GM19035 (cell line): Measurements from ENCODE around the gene PSPC1.

Experiments
- ATAC-seq: cut with Tn5 transposase; IDR thresholded peaks from one replicate; pipeline ENCODE4 v1.9.1; 2021; ENCODE audit not compliant: unreplicated experiment

PSPC1 gene

GRCh38 chr13:19673473-19674430 is 109.0 kb downstream of the PSPC1 start:
- no peak for ATAC-seq

DNA sequence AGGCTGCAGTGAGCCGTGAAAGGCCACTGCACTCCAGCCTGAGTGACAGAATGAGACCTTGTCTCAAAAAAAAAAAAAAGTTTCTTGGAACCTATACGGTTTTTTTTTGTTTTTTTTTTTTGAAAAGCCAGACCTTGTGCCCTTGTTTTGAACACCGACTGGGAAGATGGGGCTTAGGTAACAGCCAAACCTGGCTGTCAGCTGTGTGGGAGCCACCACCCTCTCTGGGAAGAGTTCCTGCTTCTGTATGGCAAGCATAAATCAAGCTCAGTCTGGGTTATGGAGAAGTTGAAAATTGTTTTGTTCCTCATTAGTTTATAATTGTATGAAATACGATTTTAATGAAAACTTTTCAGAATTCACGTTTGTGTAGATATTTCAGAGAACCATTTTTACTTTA is 109.8 kb downstream of the PSPC1 start:
- no peak for ATAC-seq

DNA sequence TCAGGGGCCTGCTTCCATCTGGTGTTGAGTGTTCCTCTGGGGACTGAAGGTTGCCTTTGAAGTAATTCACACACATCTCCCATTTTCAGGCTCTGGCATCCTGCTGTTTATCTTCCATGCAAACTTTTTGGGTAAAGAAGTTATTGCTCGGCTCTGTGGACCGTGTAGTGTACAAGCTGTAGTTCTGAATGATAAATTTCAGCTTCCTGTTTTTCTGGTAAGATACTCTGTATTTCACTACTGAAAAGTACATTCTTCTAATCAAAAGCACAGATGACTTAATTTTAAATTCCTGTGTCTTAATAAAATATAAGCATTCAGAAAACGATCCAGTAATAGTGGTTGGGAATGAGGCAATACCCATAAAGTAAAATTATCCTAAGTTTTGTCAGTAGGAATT is 112.6 kb downstream of the PSPC1 start:
- ATAC-seq: no peak

GRCh38 chr13:19668778-19669177 is 114.0 kb downstream of the PSPC1 start:
- ATAC-seq: no peak

DNA sequence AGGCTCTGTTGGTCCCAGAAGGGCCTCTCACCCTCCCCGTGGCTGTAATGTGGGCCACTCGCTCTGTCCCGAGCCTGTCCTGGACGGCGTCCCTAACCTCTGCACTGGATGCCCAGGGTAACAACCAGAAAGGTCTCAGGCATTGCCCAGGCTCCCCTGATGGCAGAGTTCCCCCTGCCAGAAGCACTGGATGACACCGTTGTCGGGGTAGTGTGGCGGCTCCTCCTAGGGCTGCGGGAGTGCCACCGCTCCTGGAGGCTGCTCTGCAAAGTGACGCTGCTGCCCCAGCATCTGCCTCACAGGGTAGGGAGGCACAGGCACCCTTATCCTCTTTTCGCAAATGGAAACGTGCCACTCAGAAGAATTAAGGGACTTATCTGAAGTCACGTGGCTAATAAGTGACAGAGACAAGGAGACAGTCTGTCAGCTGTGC is 117.3 kb downstream of the PSPC1 start:
- no peak for ATAC-seq

DNA sequence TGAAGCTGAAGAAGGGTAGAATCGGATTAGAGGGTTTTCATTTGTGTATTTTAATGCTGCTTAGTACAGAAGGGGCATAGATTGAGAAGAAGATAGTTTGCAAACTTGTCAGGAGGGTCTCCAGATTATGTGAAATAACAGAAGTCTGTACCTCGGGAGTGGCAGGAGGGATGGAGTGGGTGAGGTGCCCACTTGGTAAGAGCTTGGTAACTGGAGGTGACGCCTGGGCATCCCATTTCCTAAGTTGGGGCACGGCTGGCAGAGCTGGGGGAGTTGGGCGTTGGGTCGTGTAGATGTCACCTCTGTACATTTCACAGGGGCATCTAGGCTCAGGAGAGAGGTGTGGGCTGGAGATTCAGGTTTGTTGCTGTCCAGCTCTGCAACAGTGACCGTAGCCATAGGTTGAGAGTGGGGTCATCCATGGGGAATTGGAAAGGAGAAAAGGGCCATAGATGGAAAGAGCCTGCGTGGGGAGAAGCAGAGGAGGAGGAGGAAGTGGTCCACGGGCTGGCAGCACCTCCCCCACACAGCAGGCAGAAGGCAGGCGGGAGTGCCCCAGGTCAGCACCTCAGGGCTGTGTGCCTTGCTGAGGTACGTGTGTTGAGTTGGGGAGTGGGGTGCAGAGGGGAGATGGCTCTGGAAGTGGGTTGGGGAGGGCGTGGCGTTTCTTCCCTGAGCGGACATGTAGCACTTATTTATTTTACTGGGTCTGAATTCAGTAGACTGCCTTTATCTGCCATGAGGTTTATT is 118.1 kb downstream of the PSPC1 start:
- ATAC-seq: no peak

DNA sequence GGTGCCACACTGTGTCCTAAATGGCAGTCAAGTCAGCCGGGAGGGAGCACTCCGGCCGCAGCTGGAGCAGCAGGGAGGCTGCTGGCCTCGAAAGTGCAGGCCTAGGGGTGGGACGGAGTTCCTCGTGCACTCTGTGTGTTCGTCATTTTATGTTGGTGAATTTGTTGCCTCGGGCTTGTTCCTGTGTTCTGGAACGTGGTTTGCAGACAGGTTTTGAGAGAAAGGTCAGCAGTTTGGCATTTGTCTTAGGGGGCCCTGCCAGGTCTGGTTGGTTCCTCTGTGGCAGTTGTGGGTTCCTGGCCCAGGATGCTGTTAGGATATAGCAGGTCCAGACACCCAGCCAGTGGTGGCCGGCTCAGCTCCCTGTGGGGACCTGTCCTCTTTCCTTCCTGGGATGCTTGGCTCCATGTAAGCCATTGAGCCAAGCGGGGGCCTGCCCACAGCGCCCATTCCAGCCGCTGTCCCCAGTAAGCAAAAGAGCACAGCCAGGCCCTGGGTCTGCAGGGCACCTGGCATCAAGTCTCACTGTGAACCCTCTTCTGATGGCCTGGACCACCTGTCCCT is 119.2 kb downstream of the PSPC1 start:
- no peak for ATAC-seq

DNA sequence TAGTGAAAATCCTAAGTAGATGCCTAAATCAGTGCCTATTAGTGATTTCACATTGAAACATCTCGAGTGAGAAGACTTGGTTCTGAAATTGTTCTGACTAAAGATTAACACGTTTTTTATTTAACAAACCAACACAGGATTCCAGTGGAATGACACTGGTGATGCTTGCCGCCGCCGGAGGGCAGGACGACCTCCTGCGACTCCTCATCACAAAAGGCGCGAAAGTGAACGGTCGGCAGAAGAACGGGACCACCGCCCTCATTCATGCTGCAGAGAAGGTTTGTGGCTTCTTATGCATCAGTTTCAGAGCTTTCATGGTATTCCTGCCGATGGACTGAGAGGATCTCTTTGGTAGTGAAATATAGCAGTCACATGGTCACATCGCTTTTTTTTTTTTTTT is 121.2 kb downstream of the PSPC1 start:
- no peak for ATAC-seq

- ATAC-seq: no peak
These were observed 121.6 kb downstream of the PSPC1 start for GRCh38 chr13:19661126-19661525.

DNA sequence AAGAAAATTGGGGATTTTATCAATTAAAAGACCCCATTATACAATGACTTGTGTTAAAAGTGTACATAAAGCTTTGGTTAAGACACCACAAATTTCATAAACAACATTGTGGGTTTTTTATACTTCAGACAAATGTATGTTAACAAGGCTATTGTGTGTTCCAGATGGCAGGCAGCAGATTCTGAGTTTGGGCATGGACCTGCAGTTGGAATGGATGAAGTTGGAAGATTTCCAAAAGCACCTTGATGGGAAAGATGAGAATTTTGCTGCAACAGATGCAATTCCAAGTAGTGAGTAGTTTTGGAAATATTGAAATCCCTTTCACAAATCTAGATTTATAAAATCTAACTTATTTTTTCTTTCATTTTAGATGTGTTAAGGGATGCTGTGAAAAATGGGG is 123.9 kb downstream of the PSPC1 start:
- no peak for ATAC-seq

DNA sequence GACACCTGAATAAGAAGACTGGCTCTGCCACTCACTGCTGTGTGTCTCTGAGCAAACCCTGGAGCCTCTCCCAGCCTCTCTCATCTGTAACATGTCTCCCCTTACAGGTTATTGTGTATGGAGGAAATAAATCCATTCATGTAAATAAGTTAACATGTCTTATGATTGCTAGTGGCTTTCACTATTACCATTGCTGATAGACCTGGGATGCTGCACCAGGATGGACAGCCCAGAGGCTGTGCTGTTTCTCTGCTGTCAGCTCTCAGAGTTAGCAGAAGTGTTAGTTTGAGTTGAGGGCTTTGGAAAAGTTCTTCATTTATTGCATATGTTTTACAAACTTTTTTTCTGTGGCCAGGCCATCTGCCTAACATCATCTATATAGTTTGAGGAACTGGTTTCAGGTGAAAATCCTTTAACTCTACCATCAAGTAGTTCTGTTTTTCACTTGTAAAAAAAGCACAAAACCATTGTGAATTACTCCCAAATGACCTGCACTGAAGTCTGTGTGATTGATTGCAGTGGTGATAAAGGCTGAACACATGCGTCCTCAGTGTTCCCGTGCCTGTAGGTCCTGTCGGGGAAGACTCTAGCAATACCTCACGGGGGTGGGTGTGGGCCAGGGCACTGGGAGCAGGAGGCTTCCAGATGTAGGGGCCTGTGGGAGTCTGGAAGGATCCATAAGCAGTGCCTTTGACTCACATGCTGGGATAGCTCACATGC is 124.7 kb downstream of the PSPC1 start:
- no peak for ATAC-seq
